IPS-15b (cell line): ENCODE measurements around the gene BRIP1.

Experiments used
- H3K27me3 ChIP-seq: one replicate; pipeline ENCODE4 v1.6.1; 2013; ENCODE audit warnings: low read length; ENCODE audit not compliant: control insufficient read depth, insufficient read depth
- H3K36me3 ChIP-seq: one replicate; pipeline ENCODE4 v1.6.1; 2013; ENCODE audit warnings: low read length; ENCODE audit not compliant: control insufficient read depth, insufficient read depth
- H3K4me1 ChIP-seq: one replicate; pipeline ENCODE4 v1.6.1; 2013; ENCODE audit warnings: mild to moderate bottlenecking, low read length; ENCODE audit not compliant: control insufficient read depth, insufficient read depth
- H3K4me3 ChIP-seq: one replicate; pipeline ENCODE4 v1.5.1; 2013; ENCODE audit warnings: low read depth, low read length
- H3K9ac ChIP-seq: one replicate; pipeline ENCODE4 v1.6.1; 2013; ENCODE audit warnings: low read depth, mild to moderate bottlenecking, low read length
- H3K9me3 ChIP-seq: one replicate; pipeline ENCODE4 v1.6.1; 2013; ENCODE audit warnings: mild to moderate bottlenecking, low read length; ENCODE audit not compliant: control insufficient read depth, insufficient read depth

The BRIP1 gene

GRCh38 chr17:61880589-61881102 lies 17.3 kb upstream of the BRIP1 start:
- Histone ChIP-seq H3K9ac (no peak overlapping the region), H3K4me3 (no peak overlapping the region), H3K27me3 (no peaks in the 10 kb centered on the region), H3K9me3 (no peaks in the 10 kb centered on the region), H3K36me3 (no peaks in the 10 kb centered on the region), H3K4me1 (no peaks in the 10 kb centered on the region)

GRCh38 chr17:61878984-61879612 lies 15.8 kb upstream of the BRIP1 start:
- no peaks in the 10 kb centered on the region for H3K4me1 ChIP-seq
- H3K9ac ChIP-seq: no peak overlapping the region
- H3K9me3 ChIP-seq: no peaks in the 10 kb centered on the region
- no peak overlapping the region for H3K4me3 ChIP-seq
- no peaks in the 10 kb centered on the region for H3K27me3 ChIP-seq
- no peaks in the 10 kb centered on the region for H3K36me3 ChIP-seq

- Histone ChIP-seq H3K4me3 (no peak overlapping the region), H3K9ac (no peak overlapping the region), H3K36me3 (no peaks in the 10 kb centered on the region), H3K9me3 (no peaks in the 10 kb centered on the region), H3K4me1 (no peaks in the 10 kb centered on the region), H3K27me3 (no peaks in the 10 kb centered on the region)
Observed at GRCh38 chr17:61878520-61878919, 15.2 kb upstream of the BRIP1 start.

- no peaks in the 10 kb centered on the region for H3K36me3 ChIP-seq
- no peak overlapping the region for H3K9ac ChIP-seq
Observed at GRCh38 chr17:61877837-61878236, 14.5 kb upstream of the BRIP1 start.

GRCh38 chr17:61875804-61876203 lies 12.5 kb upstream of the BRIP1 start:
- Histone ChIP-seq H3K4me1 (no peaks in the 10 kb centered on the region), H3K36me3 (no peaks in the 10 kb centered on the region), H3K4me3 (no peak overlapping the region), H3K27me3 (no peaks in the 10 kb centered on the region), H3K9me3 (no peaks in the 10 kb centered on the region), H3K9ac (no peak overlapping the region)

More at GRCh38 chr17:61877837-61878236, 14.5 kb upstream of the BRIP1 start:
- no peak overlapping the region for H3K4me3 ChIP-seq
- no peaks in the 10 kb centered on the region for H3K9me3 ChIP-seq
- no peaks in the 10 kb centered on the region for H3K27me3 ChIP-seq
- no peaks in the 10 kb centered on the region for H3K4me1 ChIP-seq

- no peaks in the 10 kb centered on the region for H3K36me3 ChIP-seq
- no peaks in the 10 kb centered on the region for H3K9me3 ChIP-seq
- H3K27me3 ChIP-seq: no peaks in the 10 kb centered on the region
- no peak overlapping the region for H3K9ac ChIP-seq
- no peak overlapping the region for H3K4me3 ChIP-seq
- H3K4me1 ChIP-seq: no peaks in the 10 kb centered on the region
Observed at GRCh38 chr17:61875285-61875684, 12.0 kb upstream of the BRIP1 start.

- Histone ChIP-seq H3K36me3 (no peaks in the 10 kb centered on the region), H3K9me3 (no peaks in the 10 kb centered on the region), H3K27me3 (no peaks in the 10 kb centered on the region), H3K4me1 (no peaks in the 10 kb centered on the region), H3K9ac (no peak overlapping the region), H3K4me3 (no peak overlapping the region)
Observed at GRCh38 chr17:61874075-61874474, 10.7 kb upstream of the BRIP1 start.

- no peaks in the 10 kb centered on the region for H3K36me3 ChIP-seq
Observed at GRCh38 chr17:61872099-61872498, 8.8 kb upstream of the BRIP1 start.

GRCh38 chr17:61869138-61869537 lies 5.8 kb upstream of the BRIP1 start:
- no peaks in the 10 kb centered on the region for H3K9me3 ChIP-seq
- H3K9ac ChIP-seq: no peak overlapping the region
- no peaks in the 10 kb centered on the region for H3K27me3 ChIP-seq
- no peaks in the 10 kb centered on the region for H3K36me3 ChIP-seq
- H3K4me3 ChIP-seq: no peak overlapping the region
- H3K4me1 ChIP-seq: no peaks in the 10 kb centered on the region

More at GRCh38 chr17:61872099-61872498, 8.8 kb upstream of the BRIP1 start:
- Histone ChIP-seq H3K27me3 (no peaks in the 10 kb centered on the region), H3K4me3 (no peak overlapping the region), H3K9me3 (no peaks in the 10 kb centered on the region), H3K9ac (no peak overlapping the region), H3K4me1 (no peaks in the 10 kb centered on the region)

- Histone ChIP-seq H3K9me3 (no peaks in the 10 kb centered on the region), H3K27me3 (no peaks in the 10 kb centered on the region), H3K9ac (no peak overlapping the region), H3K4me3 (no peak overlapping the region), H3K4me1 (no peaks in the 10 kb centered on the region), H3K36me3 (no peaks in the 10 kb centered on the region)
Observed at GRCh38 chr17:61868074-61868473, 4.7 kb upstream of the BRIP1 start.

GRCh38 chr17:61867033-61867432 lies 3.7 kb upstream of the BRIP1 start:
- Histone ChIP-seq H3K9ac (no peak overlapping the region), H3K9me3 (no peaks in the 10 kb centered on the region), H3K27me3 (no peaks in the 10 kb centered on the region), H3K4me1 (peaks cover 5% of the 10 kb centered on the region), H3K4me3 (no peak overlapping the region), H3K36me3 (no peaks in the 10 kb centered on the region)

GRCh38 chr17:61863801-61864126 lies 436 bp upstream of the BRIP1 start:
- Histone ChIP-seq H3K9ac (peak overlapping the region; percentile 61), H3K36me3 (peaks cover 3% of the 10 kb centered on the region), H3K4me1 (peaks cover 9% of the 10 kb centered on the region), H3K4me3 (peak overlapping the region; percentile 73), H3K27me3 (no peaks in the 10 kb centered on the region), H3K9me3 (no peaks in the 10 kb centered on the region)
